NCI-H1694 (cell line): ENCODE measurements around the gene MNT.

Experiments used
- DNase-seq: peaks from one replicate; lab custom pipeline; 2025; lab: John Stamatoyannopoulos, UW

MNT gene

GRCh38 chr17:2396192-2396567, 4.7 kb downstream of the MNT start:
- DNase-seq, result no peak

GRCh38 chr17:2395258-2396181, 5.3 kb downstream of the MNT start:
- DNase-seq, result no peak

GRCh38 chr17:2394775-2395201, 6.1 kb downstream of the MNT start:
- no peak for DNase-seq

DNA sequence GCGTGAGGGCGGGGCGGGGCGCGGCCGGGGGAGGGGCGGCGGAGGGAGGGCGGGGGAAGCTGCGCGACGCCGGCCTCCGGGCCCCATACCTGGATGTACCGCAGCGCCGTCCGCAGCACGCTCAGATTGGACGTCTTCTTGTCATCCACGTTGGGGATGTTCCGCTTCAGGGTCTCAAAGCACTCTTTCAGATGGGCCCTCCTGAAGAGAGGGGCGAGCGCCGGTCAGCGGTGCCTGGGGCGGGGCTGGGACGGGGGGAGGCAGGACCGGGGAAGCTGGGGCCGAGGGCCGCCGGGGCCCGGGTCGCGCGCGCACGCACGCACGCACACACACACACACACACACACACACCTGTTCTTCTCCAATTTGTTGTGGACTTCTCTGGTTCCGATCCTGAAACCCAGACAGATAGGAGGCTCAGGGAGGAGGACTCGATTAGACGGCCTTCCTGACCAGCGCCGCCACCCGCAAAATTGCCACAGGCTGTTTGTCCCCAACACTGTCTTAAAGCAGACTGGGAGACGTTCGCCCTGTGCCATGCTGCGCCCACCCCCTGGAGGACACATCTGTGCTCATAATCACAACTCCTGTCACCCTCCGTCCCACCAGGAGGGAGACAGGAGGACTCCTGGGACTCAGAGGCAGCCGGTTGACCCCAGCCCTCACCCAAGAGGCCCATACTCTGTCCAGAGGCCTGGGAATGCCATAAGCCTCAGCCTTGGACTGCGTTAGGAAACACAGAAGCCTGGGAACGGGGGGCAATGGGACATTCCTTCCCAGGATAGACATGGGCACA, 6.7 kb downstream of the MNT start:
- no peak for DNase-seq

DNA sequence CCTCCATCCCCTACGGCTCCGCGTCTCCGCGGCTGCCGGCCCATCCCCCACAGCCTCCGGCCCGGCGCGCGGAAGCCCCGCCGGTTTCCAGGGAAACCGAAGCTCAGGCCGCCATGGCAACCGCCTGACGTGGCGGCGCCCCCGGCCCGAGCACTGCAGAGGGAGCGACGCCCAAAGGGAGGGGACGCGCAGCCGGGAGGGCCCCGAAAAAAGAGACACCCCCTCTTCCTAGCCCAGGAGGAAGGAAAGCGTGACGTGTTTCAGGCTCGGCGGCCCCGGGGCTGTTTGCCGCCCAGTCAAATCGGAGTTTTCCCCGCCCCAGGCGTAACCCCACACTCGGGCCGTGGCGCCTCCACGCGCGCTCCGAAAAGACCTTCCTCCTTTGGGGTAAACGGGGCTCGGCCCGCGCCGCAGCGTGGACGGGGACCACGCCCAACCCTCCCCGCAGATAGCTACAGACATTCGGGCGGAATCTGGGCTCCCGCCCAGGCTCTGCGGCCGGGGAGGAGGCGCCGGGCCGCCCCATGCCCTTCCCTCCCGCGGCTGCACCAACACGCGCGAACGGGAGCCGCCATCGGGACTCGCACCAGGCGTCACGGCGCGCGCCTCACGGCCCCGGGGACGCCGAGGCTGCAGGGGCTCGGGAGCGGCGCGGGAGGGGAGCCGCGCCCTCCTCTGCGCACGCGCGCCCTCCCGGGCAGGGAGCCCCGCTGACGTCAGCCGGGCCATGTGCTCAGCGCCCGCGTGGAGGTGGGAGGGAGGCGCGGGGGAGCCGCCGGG, 7.5 kb downstream of the MNT start:
- DNase-seq, result peak; percentile 66

DNA sequence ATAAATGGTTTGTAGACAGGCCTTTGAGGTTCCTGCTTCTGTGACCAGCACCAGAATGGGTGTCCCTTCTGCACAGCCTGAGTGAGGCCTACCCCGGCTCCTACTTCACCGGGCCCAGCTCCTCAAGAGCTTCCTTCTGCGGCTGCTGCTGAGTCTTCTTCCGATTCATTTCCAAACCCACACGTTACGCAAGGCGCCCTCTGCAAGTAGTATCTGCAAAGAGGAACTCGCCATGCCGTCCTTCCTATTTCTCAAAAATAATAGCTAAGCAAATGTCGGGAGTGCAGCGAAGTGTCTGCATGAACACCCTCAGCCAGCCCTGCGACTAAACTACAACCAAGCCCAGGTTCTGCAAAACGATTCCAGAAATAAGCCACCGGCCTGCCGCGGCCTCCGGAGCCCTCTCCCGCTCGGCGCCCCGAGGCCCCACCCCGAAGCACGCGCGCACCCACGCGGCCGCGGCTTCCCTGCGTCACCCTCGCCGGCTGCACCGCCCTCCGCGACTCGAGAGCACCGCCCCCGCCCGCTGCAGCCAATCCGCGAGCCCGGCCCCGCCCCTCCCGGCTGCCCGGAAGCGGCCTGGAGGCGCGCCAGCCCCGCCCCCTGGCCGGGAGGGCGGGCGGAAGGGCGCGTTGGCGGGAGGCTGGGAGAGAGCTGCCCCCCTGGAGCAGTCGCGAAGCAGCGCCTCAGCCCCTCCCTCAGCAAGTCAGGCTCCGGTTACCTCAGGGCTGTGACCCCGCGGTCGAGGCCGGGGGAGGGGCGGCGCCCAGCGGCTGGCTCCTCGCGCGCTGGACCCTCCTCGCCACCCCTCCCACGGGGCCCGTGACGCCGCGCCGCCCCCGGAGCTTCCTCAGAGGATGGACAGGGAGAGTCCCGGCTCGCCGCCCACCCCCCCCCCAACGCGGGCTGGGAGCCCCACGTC, 8.3 kb downstream of the MNT start:
- peak; percentile 74 for DNase-seq

GRCh38 chr17:2391597-2392251, 9.1 kb downstream of the MNT start:
- no peak for DNase-seq

GRCh38 chr17:2390199-2390836, 10.5 kb downstream of the MNT start:
- no peak for DNase-seq

DNA sequence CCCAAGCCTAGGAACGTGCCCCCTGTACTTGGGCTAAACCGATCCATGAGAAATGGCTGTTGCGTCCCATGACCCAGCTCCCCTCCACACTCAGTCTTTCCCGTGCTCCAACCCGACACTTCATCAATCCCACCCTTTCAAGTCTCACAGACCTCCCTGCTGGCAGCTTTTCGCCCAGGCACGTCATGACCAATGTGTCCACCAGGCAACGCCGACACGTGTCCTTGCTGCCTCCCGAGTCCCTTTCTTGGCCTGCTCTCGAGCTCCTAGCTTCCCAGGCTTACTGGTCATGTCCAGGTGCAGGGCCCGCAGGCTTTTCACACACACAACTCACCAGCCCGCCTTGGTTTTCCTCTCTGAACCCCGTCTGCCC, 12.2 kb downstream of the MNT start:
- no peak for DNase-seq

DNA sequence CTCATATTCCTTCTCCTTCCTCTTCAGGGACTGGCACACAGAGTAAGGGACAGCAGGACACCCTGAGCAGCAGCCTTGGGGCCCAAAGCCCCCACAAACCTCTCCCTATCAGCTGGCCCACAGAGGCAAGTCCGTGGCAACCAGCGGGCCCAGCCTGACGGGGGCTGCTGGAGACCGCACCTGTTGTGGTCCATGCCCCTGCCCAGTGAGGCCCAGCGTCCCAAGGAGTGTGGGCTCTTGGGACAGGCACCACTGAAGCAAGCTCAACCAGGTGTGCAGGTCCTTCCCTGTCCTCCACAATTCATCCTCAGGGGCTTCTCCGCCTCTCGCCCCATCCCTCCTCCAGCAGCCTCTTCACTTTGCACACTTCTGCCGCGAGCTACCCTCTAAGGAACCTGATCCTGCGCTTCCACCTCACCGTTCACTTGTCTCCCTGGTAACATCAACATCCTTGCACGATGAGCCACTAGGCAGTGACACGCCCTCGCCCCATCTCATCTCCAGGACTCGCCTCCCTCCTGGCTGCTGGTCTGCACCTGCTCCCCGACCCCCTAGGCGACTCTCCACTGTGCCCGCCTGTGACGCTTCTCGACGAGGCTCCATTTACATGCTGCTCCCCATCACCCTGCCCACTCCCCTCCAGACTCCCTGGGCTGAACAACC, 12.7 kb downstream of the MNT start:
- DNase-seq, result no peak

- DNase-seq, result no peak
Measured at GRCh38 chr17:2387086-2388019, 13.5 kb downstream of the MNT start.

- DNase-seq, result no peak
Measured at GRCh38 chr17:2386400-2387085, 14.3 kb downstream of the MNT start.

DNA sequence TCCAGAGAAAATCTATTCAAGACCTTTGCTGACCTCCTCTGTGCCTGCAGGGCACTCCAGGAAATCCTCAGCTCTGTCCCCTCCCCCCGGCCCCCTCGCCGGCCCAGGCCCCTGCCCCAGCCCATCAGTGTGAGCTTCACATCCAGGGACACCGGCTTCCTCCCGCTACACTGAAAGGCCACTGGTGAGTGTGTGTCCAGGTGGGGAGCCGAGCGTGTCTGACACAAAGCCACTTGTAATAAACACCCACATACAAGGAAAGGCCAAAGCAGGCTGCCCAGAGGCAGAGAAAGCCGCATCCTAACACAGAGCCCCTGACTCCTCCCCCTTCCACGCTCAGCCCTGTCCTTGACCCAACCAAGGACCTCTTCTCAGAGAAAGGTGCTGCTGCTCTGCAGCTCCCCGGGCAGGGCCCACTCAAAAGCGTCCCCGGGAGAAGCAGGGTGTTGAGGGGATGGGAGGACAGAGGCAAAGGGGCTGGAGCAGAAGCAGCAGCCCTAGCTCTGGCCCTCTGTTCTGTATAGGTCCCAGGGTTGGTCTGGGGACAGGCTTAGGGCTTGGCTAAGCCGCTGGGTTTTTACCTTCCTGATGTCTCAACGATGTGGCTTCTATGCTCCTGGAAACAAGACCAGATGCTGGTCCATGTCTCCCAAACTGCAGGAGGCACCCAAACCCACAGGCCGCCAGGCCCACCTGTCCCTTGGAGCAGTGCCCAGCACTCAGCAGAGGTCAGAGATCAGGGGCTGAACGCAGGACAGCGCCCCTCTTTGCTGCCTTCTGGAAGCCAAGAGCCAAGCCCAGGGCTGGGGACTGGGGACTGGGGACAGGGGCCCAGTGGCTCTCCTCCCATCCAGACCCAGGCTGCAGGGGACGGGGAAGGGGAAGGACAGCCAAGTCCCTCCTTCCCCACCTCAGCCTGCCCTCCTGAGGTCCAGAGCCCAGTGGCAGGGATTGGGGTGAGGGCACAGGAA, 15.3 kb downstream of the MNT start:
- no peak for DNase-seq

- DNase-seq, result no peak
Measured at GRCh38 chr17:2384439-2385127, 16.3 kb downstream of the MNT start.

GRCh38 chr17:2383628-2384167, 17.2 kb downstream of the MNT start:
- no peak for DNase-seq
